LoVo (cell line): Measurements from ENCODE around the gene RBPJ.
"Not testable (repeated sequence)": the region's sequence is repeated elsewhere in the genome, so short reads cannot be mapped to it uniquely, and the experiment has no call there.

ENCODE experiments used
- DNase-seq: peaks from one replicate; pipeline ENCODE4 v3.0.0-alpha.2; 2016; ENCODE audit warnings: low spot score

RBPJ gene

DNA sequence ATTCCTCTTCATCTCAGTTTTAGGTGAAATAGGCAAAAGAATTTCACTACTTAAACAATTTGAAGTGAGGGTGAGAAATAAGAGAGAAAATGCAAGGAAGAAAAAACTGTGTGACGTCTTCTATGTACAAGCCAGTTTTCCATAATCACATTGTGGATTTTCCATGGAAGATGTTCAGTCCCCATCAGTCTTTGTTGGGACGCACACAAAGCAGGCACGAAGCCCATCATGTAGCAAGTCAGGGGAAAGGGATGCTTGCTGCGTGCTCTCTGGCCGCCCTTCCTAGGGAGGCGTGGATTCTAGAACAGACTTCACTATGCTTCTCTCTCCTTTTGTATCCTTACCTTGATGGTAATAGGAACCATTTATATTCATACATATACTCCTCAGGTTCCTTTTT, 54.7 kb downstream of the RBPJ start:
- no peak for DNase-seq

GRCh38 chr4:26377328-26378311, 56.8 kb downstream of the RBPJ start:
- DNase-seq: no peak

DNA sequence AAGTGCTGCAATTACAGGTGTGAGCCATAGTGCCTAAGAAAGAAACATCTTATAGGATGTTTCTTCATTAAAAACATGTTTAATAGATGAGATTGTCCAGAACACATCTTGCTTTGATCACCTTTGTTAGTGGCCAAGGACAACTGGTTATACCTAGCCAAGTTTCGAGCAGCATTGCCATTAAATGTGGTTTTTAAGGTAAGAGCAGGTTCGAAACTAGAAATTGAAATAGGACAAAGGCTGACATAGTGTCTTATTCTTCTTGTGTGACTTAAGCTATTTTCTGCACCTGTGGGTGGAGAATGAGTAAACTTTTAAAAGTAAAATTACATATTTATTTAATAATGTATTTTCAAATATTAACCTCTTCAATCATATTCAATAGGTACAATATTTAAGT, 59.0 kb downstream of the RBPJ start:
- DNase-seq: no peak

DNA sequence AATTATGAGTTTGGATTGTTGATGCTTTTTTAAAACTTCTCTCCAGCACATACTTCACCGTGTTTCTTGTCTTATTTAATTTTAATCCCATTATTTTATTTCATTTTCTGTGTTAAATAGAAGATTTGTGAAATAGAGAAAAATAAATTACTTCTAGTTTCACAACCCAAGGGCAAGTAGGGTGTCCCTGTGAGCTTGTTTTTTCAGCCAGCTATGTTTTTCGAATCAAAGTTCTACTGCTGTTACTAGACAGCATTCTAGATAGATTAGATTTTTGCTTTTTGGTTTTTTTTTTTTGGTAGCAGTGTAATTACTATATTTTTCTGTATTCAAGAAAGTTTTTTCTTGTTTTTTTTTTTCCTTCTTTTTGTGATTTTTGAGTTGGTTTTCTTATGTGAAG, 59.9 kb downstream of the RBPJ start:
- no peak for DNase-seq

DNA sequence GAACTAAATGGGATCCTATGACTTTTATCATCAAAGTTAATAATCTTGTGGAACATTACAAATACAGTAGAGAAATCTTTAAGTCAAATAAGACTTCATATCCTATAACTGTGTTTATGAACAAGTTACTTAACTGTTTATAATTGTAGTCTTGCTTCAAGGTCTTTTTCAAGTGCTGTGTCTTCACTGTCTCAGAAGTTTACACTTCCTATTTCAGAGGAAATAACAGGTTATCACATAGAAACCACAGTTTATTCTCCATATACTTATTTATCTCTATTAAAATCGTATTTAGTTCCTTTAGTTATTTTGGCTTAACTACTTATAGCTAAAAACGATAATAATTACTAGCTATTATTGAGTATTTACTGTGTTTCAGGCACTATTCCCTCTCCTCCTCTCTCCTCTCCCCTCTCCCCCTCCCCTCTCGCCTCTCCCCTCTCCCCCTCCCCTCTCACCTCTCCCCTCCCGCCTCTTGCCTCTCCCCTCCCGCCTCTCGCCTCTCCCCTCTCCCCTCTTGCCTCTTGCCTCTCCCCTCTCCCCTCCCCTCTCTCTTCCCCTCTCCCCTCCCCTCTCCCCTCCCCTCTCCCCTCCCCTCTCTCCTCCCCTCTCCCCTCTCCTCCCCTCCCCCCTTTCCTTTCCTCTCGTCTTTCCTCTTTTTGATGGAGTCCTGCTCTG, 63.7 kb downstream of the RBPJ start:
- DNase-seq: no peak

- no peak for DNase-seq
Measured at GRCh38 chr4:26385690-26386089, 64.9 kb downstream of the RBPJ start.

DNA sequence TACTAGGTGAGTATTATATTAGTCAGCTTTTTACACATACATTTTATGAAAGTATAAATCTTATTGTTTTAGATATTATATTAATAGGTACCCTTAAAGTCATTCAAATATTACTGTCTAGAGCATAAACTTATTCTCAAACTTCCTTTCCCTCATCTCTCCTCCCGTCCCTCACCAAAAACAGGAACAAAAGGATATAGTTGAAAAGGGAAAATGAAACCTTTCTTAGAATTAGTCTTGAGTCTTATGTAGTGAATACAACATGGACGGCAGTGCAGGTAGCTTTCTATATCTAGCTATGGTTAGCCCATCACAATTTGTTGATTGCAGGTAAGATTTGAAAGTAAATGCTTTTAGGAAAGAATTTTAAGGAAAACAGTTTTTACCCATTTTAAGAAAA, 65.6 kb downstream of the RBPJ start:
- DNase-seq: no peak

DNA sequence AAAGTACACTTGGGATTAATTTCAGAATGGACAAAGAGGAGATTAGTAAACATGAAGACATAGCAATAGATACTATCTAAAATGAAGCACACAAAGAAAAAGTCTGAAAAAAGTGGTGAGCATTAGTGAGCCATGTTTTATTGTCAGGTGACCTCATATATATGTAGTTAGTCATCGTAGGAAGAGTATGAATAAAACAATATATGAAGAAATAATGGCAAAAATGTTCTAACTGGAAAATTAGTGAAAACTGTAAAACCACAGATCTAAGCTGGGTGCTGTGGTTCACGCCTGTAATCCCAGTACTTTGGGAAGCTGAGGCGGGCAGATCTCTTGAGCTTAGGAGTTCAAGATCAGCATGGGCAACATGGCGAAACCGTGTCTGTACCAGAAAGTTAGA, 67.9 kb downstream of the RBPJ start:
- DNase-seq: no peak

DNA sequence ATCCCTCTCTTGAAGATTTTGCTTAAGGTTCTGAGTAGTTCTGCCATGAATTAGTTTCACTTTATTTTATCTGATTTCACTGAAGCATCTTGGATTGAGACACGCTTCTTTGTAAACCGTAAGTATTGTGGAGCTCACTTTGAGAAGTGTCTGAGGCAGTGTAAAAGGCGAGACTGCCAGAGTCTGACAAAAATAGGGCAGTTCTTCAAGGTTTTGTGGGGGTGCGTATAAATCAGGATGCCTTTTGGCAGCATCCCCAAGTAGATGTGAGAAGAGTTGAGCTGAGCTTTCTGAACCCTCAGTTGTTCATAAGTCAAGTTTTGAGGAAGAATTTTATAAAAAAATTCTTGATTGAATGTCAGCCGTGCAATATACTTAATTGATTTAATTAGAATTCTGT, 76.3 kb downstream of the RBPJ start:
- DNase-seq: no peak

DNA sequence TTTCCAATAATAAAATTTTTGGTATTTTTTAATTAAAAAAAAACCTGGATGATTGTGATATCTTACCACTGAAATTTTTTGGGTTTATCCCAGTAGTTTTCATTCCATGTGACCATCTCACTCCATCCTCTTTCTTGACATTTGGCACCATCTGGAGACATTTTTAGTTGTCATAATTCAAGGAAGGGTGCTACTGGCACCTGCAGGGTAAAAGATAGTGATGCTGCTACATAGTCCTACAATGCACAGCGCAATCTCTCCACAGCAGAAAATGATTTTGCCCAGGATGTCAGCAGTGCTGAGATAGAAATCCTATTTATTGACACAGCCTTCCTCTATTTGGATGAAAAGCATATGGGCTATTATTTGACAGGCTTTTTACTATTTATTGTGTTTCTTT, 79.3 kb downstream of the RBPJ start:
- no peak for DNase-seq

DNA sequence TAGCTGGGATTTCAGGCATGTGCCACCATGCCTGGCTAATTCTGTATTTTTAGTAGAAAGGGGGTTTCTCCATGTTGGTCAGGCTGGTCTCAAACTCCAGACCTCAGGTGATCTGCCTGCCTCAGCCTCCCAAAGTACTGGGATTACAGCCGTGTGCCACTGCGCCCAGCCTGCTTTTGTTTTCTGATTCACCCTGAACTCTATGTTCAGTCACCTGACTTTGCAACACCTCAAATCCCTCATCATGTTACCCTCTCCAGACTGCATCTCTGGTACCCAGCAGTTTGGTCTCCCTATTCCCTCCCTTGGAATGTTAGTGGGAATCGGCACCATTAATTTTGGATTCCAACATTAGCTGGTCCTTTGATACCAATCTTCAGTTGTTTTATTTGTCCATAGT, 81.2 kb downstream of the RBPJ start:
- DNase-seq: not testable (repeated sequence)

DNA sequence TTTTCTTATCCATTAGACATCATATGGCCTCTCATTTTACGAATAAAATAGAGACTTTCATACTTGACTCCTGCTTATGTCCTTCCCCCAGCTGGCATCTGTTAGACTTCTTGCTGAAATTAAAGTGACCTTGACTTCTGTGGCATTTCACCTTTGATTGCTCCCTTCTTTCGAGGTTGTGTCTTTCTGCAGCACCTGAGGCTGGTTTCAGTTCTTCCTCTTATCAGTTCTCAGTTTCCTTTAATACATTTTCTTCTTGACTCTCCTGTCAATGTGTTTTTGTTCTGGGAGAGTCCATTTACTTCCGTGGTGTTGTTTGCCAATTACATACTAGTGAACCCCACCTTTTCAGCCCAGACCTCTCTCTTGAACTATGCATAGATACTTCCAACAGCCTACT, 81.6 kb downstream of the RBPJ start:
- no peak for DNase-seq

DNA sequence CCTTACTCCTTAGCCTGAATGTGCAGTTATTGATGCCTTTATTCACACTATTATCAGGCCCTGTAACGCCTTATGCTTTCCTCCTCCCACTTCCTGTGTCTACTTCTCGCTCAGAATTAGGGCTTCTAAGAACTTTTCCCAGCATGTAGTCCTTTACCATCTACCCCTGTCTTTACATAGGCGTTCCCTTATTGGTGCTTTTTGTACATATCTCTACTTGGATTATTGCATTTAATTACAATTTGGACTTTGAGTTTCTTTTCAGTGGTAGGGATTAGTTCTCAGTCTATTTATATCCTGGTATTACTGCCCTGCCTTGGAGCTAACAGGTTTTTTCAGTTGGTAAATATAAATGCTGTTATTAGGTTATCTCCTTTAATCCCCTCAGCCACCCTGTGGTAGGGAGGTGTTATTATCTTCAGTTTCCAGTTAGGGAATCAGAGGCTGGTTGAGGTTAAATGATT, 84.0 kb downstream of the RBPJ start:
- DNase-seq: peak; percentile 33

GRCh38 chr4:26406346-26406975, 85.6 kb downstream of the RBPJ start:
- DNase-seq: peak; percentile 60

DNA sequence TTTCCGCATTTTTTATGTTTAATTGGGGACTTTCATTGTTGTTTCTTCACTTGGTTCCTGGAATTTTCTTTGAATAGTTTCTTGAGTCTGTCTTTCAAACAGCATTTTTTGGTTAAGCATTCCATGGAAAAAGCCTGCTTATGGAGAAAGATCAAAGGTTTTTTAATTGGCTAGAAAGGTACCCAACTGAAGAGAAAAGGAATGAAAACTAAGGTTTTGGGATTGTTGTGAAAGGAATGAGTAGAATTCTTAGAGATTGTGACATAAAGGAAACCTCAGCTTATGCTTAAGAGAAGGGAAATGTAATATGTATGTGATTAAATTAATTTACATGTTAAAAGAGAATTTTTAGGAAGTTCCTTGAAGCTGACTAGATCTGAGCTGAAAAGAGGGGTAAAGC, 86.7 kb downstream of the RBPJ start:
- DNase-seq: no peak

- DNase-seq: peak; percentile 57
Measured at GRCh38 chr4:26410385-26411293, 89.8 kb downstream of the RBPJ start.

- DNase-seq: no peak
Measured at GRCh38 chr4:26412381-26413372, 91.9 kb downstream of the RBPJ start.

- no peak for DNase-seq
Measured at GRCh38 chr4:26413582-26413981, 92.8 kb downstream of the RBPJ start.

DNA sequence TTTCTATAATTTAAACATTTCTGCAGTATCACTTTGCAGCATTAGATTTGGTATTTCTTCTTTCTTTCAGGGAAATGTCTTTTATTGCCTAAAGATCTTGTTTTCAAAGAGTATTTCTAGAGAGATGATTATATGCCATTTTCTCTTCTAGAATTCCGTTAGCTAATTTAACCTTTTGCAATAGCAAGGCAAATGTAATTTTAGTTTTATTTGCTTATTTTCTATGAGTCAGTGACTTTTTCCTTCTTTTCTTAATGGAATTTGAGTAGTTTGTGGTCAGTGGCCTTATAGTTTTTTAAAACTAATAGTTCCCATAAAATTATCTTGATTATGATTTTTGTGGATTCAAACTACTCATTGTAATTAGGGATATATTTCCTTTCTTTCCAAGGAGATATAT, 97.3 kb downstream of the RBPJ start:
- DNase-seq: no peak

DNA sequence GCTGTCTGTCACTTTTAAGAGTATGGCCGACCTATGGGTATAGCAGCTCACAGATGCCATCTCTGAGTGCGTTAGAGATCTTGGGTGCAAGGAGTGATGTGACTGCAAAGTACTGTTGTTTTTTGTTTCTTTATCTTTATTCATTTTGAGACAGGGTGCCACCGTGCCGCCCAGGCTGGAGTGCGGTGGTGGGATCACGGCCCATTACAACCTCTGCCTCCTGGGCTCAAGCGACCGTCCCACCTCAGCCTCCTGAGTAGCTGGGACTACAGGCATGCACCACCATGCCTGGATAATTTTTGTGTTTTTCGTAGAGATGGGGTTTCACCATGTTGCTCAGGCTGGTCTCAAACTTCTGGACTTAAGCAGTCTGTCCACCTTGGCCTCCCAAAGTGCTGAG, 98.0 kb downstream of the RBPJ start:
- no peak for DNase-seq

GRCh38 chr4:26420438-26420837, 99.6 kb downstream of the RBPJ start:
- no peak for DNase-seq
